Activated T-cell treated with anti-CD3 and anti-CD28 coated beads for 1 hour (primary cell): Measurements from ENCODE around the gene CKAP5.

Experiments
- DNase-seq: peaks from one replicate; pipeline ENCODE4 v3.0.0-alpha.2; 2020; ENCODE audit warnings: low read depth

The CKAP5 gene

GRCh38 chr11:46697303-46697702, 148.8 kb downstream of the CKAP5 start:
- DNase-seq, result no peak

GRCh38 chr11:46696212-46696558, 149.9 kb downstream of the CKAP5 start:
- no peak for DNase-seq

- no peak for DNase-seq
Observed at GRCh38 chr11:46695345-46696211, 150.5 kb downstream of the CKAP5 start.

DNA sequence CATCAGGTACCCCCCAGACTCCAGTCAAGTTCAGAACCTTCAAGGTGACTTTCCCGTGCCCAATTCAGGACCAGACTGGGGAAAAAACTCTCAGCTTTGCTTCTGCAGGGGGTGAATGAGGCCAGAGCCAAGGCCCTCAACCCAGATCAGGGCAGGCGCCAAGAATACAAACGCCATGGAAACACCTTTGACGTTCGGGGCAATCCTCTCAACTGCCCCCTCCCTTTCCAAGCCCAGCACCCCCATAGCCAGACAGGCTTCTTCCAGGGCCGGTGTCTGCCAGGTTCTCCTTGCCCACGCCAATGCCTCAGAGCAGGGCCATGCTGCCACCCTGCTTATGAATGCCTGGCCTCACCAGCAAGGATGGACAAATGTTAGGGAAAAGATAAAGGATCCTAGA, 151.5 kb downstream of the CKAP5 start:
- no peak for DNase-seq

DNA sequence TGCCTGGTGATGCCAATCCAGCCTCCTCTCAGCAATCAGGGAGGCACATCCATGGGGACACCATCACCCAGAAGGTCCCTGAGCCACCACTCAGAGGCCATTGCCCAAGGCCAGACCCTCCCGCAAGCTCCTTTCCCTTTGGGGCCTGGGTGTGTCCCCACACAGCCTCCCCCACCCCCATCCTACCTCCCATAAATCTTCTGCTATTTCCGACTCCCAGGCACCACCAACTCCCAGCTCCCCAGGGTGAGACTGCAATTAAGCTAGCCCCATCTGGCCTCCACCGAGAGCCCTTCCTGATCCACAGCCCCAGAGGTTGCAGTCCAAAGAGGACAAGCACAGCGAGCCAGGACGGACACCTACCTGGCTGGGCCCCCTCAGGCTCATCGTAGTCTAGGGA, 152.0 kb downstream of the CKAP5 start:
- DNase-seq, result no peak

DNA sequence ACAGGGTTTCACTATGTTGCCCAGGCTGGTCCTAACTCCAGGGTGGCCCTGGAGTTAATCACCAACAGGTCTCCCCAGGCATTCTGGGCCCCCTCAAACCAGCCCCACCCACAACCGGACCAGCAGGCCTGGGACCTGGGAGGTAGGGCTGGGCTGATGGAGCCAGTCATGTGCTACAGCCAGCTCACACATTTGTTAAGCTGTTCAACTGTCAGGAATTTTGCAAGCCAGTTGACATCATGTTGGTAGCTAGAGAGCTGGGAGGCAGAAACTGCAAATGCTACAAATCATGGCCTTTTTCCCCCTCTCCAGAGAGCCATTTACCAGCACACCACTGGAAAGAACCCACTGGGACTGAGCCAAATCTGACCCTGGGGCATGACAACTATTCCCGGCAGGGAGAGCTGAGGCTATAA, 152.5 kb downstream of the CKAP5 start:
- DNase-seq, result no peak
